Measurements from ENCODE around the gene RPP30.

RPP30 gene

DNA sequence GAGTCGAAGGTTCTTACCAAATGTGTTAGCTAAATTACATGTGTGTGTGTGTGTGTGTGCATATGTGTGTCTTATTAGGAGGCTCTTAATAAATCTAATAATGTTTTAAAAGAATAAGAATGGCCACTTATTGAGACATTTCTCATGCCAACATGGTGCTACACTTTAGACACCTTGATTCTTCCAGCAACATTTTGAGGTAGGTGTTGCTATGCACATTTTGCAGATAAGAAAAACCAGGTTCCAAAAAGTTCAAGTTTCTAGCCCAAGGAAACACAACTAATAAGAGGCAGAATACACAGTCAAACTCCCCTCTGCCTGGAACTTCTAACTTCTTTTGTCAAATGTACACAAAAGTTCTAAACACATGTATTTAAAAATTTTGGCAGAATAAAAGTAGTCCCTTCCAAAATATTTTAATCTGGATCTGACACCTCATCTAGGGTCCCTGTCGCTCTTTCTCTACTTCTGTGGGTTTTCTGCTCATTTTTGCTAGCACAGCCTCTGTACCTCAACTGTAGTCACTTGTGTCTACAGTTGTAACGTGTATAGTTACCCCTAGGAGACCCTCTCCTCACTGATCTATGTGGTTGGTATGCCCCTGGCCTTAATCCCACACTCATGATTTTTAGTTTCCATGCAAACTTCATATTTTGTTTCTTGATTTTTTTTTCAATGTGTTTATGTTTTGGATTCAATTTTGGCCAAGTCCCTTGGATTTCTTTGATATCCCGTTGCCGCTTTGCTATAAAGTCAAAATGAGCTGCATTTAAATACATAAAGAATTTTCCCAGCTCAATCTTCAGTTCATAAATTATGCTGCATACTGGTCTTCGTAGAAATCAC lies 44.8 kb downstream of the RPP30 start:
- no peak for DNase-seq (ENCODE audit: low read depth in 2 of 3, low spot score in 2 of 3)

DNA sequence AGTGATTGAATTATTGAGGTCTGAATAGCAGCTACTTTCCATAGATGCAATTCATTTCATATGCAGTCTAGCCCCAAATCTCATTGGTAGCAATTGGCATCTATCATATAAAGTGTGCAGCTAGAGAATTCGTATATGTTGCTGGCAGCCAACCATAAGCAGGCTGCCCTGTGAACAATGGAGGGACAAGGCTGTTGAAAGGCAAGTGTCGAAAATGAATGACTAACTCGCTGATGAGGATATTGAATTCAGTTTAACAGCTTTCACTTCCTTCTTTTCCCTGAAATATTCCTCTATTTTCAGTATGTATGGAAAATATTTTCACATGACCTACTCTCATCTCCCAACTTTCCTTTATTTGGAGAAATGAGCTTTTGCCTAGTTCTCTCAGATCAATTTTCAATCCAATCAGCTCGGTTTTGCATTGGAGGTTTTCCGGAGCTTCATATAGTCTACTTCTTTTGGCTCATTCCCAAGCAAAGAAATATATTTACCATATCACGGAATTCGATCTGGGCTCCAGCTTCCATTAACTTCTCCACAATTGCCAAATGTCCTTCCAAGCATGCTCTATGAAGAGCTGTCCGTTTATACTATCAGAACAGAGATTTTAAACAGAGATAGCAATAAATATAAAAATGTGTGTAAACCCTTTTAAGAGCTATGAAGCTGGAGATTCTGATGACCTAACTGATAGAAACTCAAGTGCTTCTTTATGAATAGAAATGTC lies 45.6 kb downstream of the RPP30 start:
- DNase-seq (ENCODE audit: low read depth in 2 of 3, low spot score in 2 of 3) = no peak

DNA sequence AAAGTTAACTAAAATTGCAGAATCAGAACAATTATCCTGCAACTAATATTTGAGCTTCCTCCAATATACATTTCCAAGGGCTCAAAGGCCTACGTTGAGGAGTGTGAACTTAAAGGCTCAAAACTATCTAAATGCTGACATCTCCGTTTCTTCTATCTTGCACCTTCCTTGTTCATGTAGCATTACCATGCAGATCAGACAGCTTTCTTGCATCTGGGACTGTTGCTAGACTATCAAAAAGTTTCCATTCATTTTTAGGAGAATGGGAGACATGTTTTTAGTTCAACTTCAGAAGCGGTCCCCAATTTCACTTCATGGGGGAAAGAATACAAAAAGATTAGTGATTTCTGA lies 46.2 kb downstream of the RPP30 start:
- DNase-seq (ENCODE audit: low read depth in 2 of 3, low spot score in 2 of 3) = no peak

DNA sequence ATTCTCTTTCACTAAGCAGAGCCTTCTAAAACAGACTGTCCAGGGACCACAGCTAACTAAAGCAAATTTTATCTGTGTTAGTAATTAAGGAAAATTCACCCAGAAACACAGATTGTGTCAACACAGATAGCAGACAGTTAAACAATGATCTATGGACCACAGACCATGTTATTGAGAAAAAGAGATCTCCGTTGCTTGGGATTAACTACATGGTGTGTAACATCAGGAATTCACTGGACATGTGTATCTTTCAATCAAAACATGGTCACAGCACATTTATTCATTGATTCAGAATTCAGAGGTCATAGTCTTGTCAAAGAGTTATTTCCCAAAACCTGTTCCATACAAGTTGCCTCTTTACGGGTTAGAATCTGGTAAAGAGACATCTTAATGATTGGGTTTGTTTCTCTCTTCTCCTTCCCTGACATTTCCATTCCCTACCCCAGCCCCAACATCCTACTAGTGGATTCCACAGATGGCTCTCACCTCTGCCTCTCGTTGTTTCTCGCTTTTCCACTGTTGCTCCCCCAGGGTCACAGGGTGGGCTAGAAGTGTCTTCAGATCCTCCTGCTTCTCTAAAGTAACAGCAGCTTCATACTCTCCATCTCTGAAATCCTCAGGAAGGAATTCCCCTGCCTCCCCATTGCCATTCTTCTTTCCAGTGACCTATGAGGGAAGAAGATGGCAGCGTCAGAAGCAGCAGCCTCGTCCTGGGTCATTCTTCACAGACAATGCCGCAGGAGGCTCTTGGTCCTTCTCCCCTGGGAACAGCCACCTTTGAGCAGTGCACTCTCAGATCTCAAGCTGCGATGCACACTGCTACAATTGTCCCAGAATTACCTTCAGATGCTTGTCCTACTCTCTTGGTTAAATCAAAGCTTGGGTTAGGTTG lies 48.2 kb downstream of the RPP30 start:
- no peak for DNase-seq (ENCODE audit: low read depth in 2 of 3, low spot score in 2 of 3)

DNA sequence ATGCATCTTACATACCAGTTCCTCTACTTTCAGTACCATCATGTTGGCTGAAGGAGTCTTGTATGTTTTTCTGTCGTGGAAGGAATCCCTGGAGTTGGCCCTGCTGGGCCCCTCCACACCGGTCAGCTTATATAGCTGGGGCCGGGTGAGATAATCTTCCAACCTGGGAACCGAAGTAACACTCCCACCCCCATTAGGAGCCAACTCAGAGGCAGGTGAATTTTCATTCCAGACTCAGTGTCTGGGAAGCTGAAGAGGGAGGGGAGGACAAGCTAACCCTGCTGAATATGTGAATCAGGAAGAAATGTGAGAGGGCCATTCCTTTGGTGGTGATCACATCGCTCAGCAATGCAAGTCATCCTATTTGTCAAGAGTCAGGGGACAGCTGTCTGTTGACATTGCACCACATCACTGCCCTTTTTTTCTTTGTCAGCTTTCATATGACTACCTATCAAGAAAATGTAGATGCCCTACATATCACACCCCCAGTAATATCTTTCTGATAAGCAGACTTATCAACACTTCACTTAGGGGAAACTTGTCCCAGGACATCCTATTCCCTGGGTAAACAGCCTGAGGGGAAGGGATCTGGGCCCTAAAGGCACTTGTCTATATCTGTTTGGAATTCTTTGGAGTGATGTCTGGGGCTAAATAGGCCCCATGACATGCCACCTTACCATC lies 49.4 kb downstream of the RPP30 start, which contains the start of gene ANKRD1:
Gene ANKRD1 (minus strand): TSS at position 102 of the 681 bp plus-strand sequence. CDS start 60 bp downstream, at position 42.
- DNase-seq (ENCODE audit: low read depth in 2 of 3, low spot score in 2 of 3) = no peak

DNA sequence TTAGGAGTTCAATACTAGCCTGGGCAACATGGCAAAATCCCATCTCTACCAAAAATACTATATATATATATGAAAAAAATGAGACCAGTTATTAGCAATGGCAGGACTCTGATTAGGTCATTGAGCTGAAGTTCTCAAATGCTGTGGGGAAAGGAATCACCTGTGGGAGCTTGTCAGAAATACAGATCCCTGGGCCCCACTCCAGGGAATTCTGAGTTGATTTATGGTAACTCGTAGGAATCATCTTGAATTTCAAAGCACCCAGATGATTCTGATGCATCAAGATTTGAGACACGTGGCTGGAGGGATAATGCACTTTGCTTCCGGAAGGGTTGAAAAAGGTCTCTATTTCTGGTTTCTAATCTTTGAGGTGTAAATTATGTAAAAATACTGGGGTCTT lies 50.1 kb downstream of the RPP30 start:
- DNase-seq (ENCODE audit: low read depth in 2 of 3, low spot score in 2 of 3) = no peak

DNA sequence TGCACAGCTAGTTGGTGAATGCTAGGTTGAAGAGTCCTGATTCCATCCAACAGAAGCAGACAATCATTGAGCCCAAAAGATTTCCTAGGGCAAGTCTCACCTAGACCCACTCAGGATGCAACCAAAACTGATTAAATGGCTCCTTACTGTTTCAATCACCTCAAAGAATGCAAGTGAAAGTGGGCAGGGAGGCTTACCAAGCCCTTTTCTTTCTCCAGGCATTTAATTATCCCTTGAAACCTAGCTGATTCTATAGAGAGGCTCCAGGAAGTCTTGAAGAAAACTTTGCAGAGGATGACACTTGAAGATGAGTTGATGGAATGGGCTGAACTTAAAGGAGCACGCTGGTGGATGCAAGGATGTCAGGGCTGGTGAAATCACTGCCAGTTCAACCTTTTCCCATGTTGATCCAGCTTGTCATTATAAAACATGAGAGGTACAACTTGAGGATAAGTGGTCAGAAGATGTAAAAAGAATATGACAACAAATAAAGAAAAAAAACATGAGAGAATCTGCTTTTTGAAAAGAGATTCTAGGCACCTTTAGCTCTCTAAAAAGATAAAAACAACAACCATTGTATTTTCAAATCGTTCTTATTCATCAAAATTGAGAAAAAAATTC lies 51.4 kb downstream of the RPP30 start:
- DNase-seq (ENCODE audit: low read depth in 2 of 3, low spot score in 2 of 3) = no peak

DNA sequence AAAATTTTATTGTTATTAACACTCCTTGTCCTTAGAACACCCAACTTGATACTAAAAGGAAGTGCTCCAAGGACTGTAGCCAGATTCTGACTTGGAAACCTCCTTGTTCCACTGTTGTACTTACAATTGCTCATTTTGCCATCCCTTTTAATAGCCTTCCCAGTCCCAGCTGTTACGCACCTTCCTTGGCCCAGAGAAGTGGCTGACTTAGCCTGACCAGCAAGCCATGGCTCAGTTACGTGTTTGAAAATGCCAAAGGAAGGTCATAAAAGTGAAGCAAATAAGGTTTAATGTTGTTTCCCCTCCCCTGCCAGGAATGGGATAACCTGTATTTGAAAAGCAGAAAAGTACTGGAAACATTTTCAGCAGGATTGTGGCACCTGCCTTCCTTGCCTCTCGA lies 52.8 kb downstream of the RPP30 start:
- DNase-seq (ENCODE audit: low read depth in 2 of 3, low spot score in 2 of 3) = no peak

DNA sequence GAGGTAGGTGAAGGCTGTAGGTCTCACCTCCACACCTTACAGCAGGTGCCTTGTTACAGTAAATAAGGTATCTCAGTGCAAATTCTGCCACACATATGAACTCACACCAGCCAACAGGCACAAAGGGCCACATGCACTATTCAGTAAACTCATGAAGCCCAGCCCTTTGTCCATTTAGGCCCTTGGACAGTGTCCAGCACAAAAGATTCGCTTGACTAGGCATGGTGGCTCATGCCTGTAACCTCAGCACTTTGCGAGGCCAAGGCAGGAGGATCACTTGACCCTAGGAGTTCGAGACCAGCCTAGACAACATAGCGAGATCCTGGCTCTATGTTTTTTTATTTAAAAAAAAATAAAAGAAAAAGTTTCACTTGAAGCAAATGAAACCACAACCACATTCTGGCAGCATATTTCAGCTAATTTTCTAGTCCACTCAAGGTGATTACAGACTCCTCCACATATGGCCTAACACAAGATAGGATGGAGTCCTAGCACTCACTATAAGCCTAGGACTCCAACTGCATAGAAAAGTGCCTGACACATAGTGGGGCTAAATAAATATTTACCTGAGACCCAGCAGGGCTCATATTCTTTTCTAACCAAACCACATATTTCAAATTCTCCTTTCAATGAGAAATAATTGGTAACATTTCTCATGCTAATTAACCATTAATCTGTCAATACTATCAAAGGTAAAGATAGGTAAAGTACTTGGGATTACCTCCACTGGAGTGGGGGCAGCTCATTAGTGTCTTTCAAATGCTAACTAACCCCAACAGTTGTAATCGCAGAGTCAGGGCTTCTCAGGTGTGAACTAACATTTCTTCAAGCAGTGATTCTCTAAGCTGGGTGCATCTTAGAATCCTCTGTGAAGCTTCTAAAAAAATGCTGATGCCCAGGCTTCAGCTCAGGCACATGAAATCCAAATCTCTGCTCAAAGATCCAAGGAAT lies 53.6 kb downstream of the RPP30 start:
- no peak for DNase-seq (ENCODE audit: low read depth in 2 of 3, low spot score in 2 of 3)

DNA sequence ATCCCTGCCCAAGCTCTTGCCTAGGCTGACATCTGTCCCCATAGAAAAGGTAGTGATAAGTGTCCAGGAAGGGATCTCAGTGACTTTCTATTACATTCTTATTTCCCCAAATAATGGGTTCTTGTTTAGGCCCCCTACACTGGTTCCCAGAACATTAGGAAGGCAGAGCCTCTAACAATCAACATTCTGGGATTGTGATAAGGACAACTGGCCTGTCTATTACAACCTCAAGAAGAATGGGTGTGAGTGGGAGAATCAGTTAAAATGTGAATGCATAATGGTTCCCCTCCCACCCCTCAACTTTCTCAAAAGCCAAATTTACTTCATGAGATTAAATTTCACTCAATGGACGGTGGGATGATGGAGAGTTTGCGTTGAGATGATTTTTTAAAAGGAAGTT lies 55.5 kb downstream of the RPP30 start:
- DNase-seq (ENCODE audit: low read depth in 2 of 3, low spot score in 2 of 3) = no peak

DNA sequence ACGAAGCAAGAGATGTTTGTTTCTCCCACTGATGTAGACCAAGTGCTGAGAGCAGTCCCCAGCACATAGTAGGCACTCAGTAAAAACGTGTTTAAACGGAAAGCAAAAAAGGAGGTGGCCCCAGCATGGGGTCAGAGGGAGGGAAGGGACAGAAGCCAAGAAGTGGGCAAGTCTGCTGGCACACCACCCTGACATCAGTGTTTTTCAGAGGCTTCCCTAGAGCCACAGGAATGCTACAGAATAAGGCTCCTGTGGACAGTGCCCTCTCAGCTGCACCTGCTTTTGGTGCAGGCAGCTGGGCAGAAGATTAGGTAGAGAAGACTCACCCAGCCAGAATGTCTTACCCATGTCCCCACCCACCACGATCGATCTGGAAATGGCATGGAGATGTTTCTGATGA lies 57.4 kb downstream of the RPP30 start:
- DNase-seq (ENCODE audit: low read depth in 2 of 3, low spot score in 2 of 3) = no peak

DNA sequence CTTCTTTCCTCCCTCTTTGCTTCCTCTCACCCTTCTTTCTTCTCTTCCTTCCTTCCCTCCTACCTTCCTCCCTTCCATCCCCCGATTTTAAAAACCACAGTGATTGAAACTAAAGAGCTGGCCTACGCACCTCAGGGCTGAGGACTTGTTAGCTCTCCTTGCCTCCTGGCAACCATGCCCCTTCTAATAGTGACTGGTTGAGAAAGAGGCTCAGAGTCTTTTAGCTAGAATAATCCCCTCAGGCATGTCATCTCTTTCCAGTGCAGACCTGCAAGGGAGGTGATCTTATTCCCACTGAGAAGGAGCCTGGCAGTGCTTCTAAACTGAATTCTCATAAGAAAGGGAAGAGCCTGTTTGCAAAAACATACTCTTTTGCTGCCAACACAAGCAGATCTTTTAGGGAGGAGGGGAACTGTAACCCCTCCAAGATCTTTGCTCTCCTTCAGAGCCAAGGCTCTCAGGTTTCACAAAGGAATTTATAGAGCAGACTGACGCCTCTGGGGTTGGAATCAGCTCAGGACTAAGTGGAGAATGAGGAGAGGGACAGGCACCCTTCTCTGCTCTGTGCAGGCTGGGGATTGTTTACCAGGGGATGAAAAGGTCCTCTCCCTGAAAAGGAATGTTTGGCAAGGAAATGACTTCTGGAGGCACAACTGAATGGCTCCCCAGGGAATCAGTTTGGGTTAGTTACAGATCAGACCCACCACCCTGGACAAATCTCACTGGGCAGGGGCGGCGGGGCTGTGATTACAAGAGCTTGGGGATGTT lies 58.5 kb downstream of the RPP30 start:
- no peak for DNase-seq (ENCODE audit: low read depth in 2 of 3, low spot score in 2 of 3)

DNA sequence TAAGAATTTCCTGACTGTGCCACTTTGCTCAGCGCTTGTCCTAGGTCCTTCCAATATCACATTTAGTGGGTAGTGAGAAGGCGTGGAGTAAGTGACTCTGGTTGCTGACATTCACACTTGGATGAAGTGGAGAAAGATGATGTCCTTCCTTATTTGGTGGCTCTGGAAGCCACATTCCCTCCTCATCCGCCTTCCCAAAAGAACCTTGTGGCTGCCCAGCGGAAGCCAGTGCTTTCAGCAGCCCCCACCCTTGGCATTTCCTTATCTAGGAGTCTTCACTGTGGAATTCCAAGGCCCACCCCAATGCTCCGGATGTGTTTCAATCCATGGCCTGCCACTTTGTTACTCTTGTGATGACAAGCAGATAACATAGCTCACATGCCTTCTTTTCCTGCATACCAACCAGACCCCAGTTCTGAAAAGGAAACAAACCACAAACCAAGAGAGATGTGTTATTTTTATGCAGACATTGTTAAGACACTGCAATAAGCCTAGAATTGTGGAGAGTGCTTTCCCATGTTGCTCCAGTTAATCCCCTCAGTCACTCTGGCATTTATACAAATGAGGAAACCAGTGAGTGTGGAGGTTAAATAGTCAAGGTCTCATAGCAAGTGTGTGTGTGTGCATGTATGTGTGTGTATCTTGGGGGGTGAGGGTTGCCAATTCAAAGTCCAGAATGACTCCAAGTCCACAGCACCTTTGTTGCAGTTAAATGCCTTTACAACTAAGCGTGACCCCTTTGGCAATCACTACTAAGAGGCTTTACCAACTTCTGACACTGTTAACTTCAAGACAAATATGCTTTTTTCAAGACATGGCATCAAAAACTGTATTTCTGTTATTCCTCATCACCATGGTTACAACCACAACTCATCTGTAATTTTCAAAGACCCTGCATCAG lies 59.4 kb downstream of the RPP30 start:
- DNase-seq (ENCODE audit: low read depth in 2 of 3, low spot score in 2 of 3) = no peak

DNA sequence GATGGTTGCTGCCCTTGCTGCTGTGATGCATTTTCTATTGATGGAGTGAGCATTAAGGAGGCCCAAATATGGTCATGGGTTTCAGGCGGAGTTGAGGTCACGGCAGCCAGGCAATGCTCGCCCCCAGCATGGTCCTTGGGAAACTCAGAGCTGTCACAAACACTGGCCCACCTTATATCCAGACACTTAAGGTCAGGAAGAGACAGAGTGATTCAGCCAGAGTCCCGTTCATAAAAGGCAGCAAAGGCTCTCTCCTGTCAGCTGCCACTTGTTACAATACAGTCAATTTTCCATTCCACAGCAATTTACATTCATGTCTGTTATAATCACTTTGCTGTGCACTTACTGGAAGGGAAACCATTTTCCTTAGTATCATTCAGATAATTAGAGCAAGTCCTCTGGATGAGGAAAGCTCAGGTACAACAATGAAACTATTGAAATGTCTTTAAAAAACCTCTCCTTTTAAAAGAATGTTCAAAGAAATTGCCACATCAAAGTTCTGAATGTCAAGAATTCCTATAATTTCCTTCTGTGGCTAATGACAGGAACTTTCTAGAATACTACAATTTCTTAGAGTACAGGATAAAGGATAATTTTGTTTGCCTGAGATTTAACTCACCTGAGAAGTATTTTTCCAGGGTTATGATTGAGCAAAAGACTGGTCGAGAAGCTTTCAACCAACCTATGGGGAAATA lies 64.0 kb downstream of the RPP30 start:
- no peak for DNase-seq (ENCODE audit: low read depth in 2 of 3, low spot score in 2 of 3)

DNA sequence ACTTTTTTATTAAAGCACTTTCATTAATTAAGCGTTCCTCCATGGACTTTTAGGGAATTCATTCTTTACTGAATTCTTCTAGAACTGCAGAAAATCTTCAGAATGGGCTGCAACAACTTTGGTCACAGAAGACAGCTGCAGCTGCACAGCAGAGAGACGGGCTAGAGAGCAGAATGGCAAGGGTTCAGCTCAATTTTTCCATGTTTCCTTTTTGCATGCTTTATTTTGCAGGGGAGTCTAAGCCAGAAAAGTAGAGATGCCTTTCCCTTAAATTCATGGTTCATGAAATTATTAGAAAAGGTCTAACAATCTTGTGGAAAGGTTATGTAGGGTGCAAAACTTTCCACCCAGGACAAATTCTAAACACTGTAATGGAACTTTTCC lies 64.5 kb downstream of the RPP30 start:
- no peak for DNase-seq (ENCODE audit: low read depth in 2 of 3, low spot score in 2 of 3)

DNA sequence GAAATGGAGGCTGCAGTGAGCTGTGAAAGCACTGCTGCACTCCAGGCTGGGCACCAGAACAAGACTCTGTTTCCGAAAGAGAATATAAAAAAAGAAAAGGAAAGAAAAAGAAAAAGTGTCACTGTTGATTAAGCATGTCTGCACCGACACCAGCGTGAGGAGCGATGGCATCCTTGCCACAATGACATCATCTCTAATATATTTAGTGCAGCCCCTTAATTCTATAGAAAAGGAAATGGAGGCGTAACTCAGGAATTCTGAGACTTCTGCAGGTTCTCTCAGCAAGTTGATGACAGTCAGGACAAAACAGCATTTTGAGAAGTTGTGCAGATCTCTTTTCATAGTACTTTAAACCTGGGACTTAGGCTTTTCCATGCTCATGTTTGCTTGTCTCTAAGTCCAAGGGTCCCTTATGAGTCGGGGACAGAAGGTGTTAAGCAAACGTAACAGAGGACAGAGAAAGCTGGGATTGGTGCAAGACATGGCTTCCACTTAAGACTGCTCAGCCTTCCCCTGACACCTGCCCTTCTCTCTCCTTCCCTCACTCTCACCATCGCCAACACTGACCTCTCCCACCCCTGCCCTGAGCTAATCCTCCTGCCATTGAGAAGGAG lies 66.0 kb downstream of the RPP30 start:
- DNase-seq (ENCODE audit: low read depth in 2 of 3, low spot score in 2 of 3) = no peak

DNA sequence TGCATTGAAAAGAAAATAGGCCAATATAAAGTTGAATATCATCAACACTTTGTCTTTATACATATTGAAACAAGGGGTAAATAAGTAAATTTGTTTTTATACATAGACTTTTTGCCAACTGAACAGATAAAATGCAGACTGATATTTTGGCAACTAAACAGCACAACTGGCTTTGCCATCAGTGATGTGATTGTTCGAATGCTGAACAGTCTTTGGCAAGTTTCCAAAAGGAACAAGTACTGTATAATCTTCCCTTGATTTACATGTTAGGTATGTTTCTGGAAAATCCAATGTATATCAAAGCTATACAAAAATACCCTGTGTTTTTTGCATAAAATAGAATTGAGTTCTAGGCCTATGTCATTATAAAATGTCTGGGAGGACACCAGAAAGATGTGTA lies 67.3 kb downstream of the RPP30 start:
- DNase-seq (ENCODE audit: low read depth in 2 of 3, low spot score in 2 of 3) = no peak
